GM19452 (cell line): ENCODE measurements around the gene BYSL.

ENCODE experiments used
- ATAC-seq: cut with Tn5 transposase; IDR thresholded peaks from one replicate; pipeline ENCODE4 v1.9.1; 2021; ENCODE audit not compliant: unreplicated experiment

Gene BYSL

DNA sequence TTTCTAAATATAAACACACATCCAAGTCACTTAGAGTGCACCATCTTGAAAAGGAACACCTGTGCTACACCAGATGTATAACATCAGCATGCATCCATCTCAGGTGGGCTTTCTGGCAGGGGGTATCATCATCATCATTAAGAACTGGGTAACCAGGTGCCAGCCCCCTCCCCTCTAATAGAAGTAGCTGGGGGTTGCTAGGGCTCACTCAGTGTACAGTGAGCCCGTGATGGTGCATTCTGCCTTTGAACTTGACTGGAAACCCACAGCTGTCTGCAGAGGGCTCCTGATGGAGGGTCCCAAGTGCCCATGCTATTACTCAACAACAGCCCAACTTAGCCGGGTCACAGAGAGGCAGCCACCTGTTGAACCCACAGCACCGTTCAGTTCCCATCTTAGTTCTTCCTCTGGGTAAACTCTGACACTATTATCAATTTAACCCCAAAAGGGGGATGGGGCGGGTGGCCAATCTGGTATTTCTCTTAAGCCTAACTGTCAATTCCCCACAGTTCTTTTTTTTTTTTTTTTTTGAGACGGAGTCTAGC lies 53.1 kb downstream of the BYSL start:
- ATAC-seq = no peak

GRCh38 chr6:41975276-41975675 lies 54.0 kb downstream of the BYSL start:
- no peak for ATAC-seq

DNA sequence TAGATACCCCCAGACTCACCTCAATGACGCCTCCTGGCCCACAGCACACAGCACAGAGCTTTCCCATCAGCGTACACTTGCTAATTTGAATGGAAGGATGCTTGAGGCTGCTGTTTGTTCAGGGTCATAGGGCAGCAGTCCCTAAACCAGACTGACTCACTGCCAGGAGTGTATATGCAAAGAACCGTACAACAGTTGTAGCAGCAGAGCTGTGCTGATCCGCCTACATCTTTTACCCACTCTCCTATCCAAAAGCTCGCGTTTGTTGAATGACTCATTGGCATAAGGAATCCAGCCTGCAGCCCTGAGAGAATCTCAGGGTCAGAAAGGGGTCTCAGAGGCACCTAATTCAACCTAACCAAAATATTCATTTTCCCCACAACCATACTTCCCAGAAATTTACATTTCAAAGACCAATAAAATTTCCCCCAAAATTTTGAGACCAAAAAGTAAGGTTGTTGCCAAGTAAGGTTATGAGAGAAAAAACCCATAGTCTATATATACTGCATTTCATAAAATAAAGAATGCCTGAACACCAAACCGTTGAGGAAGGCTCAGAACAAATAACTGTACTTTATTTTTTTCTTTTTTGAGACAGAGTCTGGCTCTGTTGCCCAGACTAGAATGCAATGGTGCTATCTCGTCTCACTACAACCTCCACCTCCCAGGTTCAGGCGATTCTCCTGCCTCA lies 55.6 kb downstream of the BYSL start:
- ATAC-seq = no peak
